HG03196 (cell line): ENCODE measurements around the gene PLEKHA3.
A peak's percentile ranks its signal among the peaks of the same experiment; 100 is the strongest.
"Not testable (repeated sequence)": the region's sequence is repeated elsewhere in the genome, so short reads cannot be mapped to it uniquely, and the experiment has no call there.

Experiments used
- ATAC-seq: cut with Tn5 transposase; IDR thresholded peaks from one replicate; pipeline ENCODE4 v1.9.1; 2021; ENCODE audit not compliant: unreplicated experiment

Gene PLEKHA3

DNA sequence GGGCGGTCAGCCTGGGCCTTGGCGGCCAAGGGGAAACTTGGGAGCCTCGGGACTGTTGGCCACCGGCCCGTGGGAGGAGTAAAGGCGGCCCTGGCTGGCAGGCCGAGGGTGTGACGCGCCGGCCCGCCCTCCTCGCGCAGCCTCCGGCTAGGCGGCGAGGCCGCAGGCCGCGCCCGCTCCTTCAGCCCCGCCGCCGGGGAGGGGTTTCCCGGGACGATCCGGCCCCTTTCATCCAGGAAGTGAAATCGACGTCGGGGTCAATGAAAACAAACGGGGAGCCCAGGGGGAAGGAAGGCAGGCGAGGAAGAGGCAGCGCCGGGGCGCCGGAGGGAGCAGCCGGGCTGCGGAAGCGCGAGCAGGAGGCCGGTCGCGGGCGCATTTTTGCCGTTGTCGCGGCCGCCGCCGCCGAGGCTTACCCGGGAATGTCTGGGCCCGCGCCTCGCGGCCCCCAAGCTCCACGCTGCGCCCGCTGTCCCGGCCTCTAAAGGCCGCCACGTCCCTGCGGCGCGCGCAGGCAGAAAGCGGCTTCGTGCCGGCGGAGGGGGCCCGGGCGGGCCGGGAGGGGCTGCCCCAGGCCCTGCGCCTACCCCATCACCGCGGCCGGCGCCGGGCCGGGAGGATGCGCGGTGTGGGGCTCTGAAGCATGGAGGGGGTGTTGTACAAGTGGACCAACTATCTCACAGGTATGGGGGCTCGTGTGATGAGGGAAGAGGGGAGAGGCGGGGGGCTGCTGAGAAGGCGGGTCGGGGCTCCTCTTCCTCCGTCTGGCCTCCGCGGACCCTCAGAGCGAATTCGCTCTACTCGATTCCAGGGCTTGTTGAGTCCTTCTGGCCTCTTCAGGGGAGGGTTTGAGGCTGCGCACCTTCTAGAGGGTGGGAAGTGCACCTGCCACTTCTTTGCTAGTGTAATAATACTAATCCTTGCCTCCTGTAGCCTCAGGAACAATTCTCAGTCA, at the start of gene PLEKHA3:
Gene PLEKHA3, plus strand, starts transcription at position 231 of the 955 bp plus-strand sequence. Its CDS starts 413 bp downstream, at position 644.
- ATAC-seq: peak; percentile 71

- no peak for ATAC-seq
Measured at GRCh38 chr2:178436662-178437061, 43.6 kb upstream of the PLEKHA3 start.

- no peak for ATAC-seq
Measured at GRCh38 chr2:178441426-178441825, 38.8 kb upstream of the PLEKHA3 start.

DNA sequence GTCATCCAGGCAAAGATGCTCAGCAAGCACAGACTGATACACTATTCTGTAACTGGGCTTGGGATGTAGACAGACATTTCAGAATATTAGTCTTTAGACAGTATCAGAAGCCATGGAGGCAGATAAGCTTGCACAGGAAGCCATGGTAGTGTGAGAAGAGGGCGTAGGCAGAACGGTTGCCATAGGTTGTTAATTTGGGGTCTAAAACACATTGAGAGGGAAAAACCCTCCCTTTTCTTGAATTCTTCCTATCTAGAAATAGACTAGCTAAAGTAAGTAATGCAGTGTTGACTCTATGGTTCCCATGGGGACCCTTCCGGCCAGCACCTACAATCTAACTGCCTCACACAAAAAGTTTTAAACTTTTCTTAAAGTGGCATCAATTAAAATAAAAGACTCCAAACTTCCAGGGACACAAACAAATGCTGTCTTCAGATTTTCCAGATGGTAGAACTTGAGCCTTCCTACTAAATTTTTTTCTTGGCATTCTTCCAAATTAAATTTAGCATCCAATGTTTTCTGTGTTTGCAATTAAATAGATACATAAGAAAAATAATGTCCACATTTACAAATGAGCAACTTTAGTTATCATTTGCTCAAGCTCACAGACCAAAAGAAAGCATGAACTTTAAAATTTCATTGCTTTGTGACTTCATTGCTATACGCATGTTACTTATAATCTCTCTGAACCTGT, 31.1 kb upstream of the PLEKHA3 start:
- no peak for ATAC-seq

DNA sequence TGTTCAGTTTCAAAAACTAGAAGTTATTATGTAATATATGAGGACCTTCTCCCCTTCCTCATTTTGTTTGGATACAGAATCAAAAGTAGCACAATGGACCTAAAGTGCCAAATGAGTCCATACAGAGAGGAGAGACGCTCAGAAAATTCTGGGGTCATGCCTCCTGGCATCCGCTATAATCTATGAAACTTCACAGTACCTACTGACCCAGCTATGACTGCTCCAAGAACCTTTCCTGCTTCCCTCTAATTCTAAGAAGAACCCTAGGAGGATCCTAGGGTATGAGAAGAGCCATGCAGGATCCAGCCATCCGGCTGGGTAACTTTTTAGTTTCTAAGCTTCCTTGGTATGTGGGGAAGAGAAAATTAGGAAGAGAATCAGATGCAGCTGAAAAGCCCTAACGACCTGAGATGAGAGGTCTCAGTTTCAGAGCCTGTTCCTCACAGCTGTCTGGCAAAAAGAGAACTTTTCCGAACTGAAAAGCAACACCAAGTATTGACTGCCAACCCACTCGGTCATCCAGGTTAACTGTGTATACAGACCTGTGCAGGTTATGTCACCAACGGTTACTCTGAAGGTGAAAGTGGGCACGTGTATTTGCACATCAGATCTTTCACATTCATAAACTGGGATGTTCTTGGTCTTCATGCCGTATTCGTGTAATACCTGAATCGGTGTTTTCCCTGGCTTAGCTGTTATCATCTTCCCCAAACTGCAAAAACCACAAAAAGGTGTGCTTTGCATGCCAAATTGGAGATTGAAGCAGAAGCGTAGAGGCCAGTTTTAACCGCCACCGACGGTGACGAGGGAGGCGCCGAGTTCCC, 30.3 kb upstream of the PLEKHA3 start:
- ATAC-seq: peak; percentile 3

DNA sequence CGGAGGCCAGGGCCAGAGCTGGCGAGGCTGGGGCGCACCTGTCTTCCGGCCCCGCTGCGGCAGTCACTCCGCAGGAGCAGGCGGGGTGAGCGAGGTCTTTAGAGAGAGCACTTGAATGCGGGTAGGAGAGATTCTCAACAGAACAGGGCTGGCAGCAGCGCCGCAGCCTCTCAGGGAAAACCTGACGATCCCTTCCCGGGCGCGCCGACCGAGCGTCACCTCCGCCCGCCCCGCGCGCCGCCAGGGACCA, 29.8 kb upstream of the PLEKHA3 start:
- ATAC-seq: peak; percentile 48

GRCh38 chr2:178450774-178451525, 29.3 kb upstream of the PLEKHA3 start, which contains the start of the genes PJVK and PRKRA:
TSS of gene PJVK (plus strand) at chr2:178451378. CDS start at chr2:178453410, 2,032 bp downstream.
TSS of gene PRKRA (minus strand) at chr2:178451175. CDS start at chr2:178451030, 145 bp downstream.
- peak; percentile 85 for ATAC-seq

GRCh38 chr2:178452334-178452733, 27.9 kb upstream of the PLEKHA3 start:
- no peak for ATAC-seq

DNA sequence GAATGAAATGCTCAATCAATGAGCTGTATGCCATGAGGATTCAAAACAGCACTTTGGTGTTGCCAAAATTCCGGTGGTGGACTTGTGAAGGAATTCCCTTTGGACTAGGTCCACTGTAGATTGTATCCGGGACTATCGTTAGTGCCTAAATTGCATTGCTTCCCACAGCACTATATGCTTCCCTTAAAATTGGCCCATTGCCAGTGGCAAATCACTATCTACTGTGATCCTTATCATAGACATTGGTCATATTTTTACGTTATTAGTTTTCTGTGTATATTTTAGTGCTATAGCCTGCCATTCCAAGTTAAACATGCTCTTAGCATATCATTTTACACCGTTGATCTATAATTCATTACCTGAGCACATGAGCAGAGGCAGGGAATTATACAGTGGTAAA, 27.4 kb upstream of the PLEKHA3 start:
- no peak for ATAC-seq

DNA sequence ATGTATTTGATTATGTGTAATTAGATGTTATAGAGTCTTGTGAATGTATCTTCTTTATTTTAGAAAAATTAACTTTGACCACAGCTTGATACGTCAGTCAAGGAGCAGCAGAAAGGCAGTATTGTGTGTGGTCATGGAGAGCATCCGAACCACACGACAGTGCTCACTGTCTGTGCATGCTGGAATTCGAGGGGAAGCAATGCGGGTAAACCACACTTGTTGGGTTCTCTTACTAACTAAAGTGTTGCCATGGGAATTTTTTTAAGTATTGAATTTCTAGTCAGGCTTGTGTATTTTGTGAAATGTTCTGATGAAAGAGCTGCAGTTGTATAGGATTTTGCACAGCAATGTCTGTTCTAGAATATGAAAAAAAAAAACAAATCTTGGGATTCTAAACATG, 24.3 kb upstream of the PLEKHA3 start:
- ATAC-seq: no peak

- ATAC-seq: no peak
Measured at GRCh38 chr2:178457390-178457886, 22.8 kb upstream of the PLEKHA3 start.

GRCh38 chr2:178469219-178469849, 10.9 kb upstream of the PLEKHA3 start:
- ATAC-seq: no peak

DNA sequence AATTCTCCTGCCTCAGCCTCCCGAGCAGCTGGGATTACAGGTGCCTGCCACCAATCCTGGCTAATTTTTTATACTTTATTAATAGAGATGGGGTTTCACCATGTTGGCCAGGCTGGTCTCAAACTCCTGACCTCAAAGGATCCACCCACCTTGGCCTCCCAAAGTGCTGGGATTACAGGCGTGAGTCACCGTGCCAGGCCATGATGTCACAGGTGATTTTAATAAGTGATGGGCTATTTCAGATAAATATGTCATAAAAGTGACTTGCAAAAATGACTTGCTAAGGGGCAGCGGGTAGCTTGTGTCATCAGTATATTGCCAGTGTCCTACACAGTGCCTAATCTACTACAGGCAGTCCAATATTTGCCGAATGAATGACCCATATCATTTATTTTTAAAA, 8.9 kb upstream of the PLEKHA3 start:
- not testable (repeated sequence) for ATAC-seq

DNA sequence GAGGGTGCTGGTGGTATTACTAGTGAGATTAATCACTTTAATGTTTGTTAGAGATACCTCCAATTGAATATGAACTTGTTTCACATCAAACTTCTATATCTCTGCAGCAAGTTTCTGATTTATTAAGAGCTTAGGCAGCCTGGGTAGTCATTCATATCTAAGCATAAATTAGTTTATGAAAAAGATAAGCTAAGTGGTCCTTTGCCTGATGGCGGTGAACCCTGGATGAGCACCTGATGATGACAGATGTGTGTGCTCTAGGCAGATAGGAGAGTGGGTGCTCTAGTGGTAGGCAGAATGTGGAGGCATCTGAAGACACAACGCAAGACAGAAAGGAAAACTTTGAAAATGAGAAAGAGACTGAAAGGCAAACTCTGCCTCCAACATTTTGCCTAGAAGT, 6.9 kb upstream of the PLEKHA3 start:
- no peak for ATAC-seq

GRCh38 chr2:178473931-178474330, 6.3 kb upstream of the PLEKHA3 start:
- no peak for ATAC-seq

DNA sequence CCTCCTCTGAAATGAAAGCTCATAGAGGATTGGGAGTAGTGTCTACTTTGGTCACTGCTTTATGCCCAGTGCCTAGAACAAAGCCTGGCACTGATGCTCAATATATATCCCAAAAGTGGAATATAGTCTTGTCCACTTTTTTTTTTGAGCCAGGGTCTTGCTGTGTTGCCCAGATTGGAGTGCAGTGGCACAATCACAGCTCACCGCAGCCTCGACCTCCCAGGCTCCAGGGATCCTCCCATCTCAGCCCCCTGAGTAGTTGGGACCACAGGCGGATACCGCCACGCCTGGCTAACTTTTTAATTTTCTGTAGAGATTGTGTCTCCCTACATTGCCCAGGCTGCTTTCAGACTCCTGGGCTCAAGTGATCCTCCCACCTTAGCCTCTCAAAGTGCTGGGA, 5.7 kb upstream of the PLEKHA3 start:
- no peak for ATAC-seq

GRCh38 chr2:178476477-178476876, 3.8 kb upstream of the PLEKHA3 start:
- ATAC-seq: no peak

- ATAC-seq: no peak
Measured at GRCh38 chr2:178477443-178478129, 2.7 kb upstream of the PLEKHA3 start.

DNA sequence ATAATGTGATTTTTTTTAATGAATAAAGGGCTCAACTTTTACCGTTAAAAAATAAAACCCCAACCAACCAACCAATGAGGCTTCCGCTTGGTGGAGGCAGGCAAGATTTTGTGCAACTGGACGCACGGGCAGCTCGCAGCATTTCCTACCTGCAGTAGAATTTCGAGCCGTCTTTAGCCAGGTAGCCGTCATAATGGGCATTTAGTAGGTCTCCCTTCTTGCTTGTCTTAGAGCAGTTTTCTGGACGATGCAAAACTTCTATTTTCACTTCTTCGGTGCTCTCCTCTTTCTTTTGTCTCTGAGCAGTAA, 2.2 kb upstream of the PLEKHA3 start:
- ATAC-seq: no peak
